Peyer's patch (tissue), 4 donors: ENCODE data around the gene KRTAP5-6. TPM values are rescaled to one million over a fixed set of nuclear protein-coding genes. Genes with fewer than 3 reads are reported as not detected.
"Not testable (repeated sequence)": the region's sequence is repeated elsewhere in the genome, so short reads cannot be mapped to it uniquely, and the experiment has no call there.

Experiments used
- DNase-seq, 3 donors: peaks; one replicate each; pipeline ENCODE4 v3.0.0-alpha.2; 2017 to 2019
- H3K27ac ChIP-seq, 4 donors: fragments of 200-600 bp; sonication (generic); one replicate each; pipeline ENCODE4 v1.5.1; 2016 to 2019
- H3K27me3 ChIP-seq, 2 donors: fragments of 200-600 bp; sonication (generic); one replicate each; pipeline ENCODE4 v1.5.1; 2019
- H3K36me3 ChIP-seq, 3 donors: fragments of 200-600 bp; sonication (generic); one replicate each; pipeline ENCODE4 v1.5.1; 2016 to 2019
- H3K4me1 ChIP-seq, 4 donors: fragments of 200-600 bp; sonication (generic); one replicate each; pipeline ENCODE4 v1.5.1; 2016 to 2019
- H3K4me3 ChIP-seq, 4 donors: fragments of 200-600 bp; sonication (generic); 1 replicate in 3 of 4; 2 replicates in 1 of 4; pipeline ENCODE4 v1.5.1; 2016 to 2019; ENCODE audit warnings: mild to moderate bottlenecking in 1 of 4
- H3K9me3 ChIP-seq, 4 donors: fragments of 200-600 bp; sonication (generic); one replicate each; pipeline ENCODE4 v1.5.1; 2016 to 2019; ENCODE audit warnings: mild to moderate bottlenecking in 1 of 4
- CTCF ChIP-seq, 6 experiments: fragments of 450-650 bp in 4 of 6; fragments of 200-600 bp in 2 of 6; sonication (generic) in 1 of 6; IDR thresholded peaks; one replicate each; pipeline ENCODE4 v1.5.1; 2017 to 2019; ENCODE audit warnings: antibody characterized with exemption in 6 of 6, mild to moderate bottlenecking in 3 of 6, moderate library complexity in 1 of 6
- POLR2A ChIP-seq, 2 donors: fragments of 450-650 bp; IDR thresholded peaks; one replicate each; pipeline ENCODE4 v1.5.1; 2017; ENCODE audit warnings: antibody characterized with exemption in 2 of 2, mild to moderate bottlenecking in 2 of 2, moderate library complexity in 2 of 2
- total RNA-seq, 4 donors: library from RNA; depleted of rRNA; stranded (reverse); fragments of >200 nt; gene quantifications; one replicate each; pipeline ENCODE4 v1.1.0, GENCODE V29; 2016

The KRTAP5-6 gene
- total RNA-seq, 4 donors from 2014 or later, result not detected

GRCh38 chr11:1668911-1669473, 28.0 kb upstream of the KRTAP5-6 start:
- DNase-seq, result peak in 1 of 3 donors; percentile 29
- TF ChIP-seq POLR2A (IDR thresholded peaks at IDR 0.05), result no peak
- TF ChIP-seq CTCF (IDR thresholded peaks at IDR 0.05), result no peak
- H3K4me1 ChIP-seq, result no peaks in the 10 kb centered on the region

GRCh38 chr11:1669546-1670218, 27.3 kb upstream of the KRTAP5-6 start:
- Histone ChIP-seq H3K9me3 (no peaks in the 10 kb centered on the region), H3K27me3 (no peaks in the 10 kb centered on the region), H3K36me3 (no peaks in the 10 kb centered on the region), H3K4me1 (no peaks in the 10 kb centered on the region), H3K27ac (no peak overlapping the region), H3K4me3 (no peak overlapping the region)
- peak in 1 of 3 donors; percentile 37 for DNase-seq
- TF ChIP-seq POLR2A (IDR thresholded peaks at IDR 0.05), result no peak
- no peak for TF ChIP-seq CTCF (IDR thresholded peaks at IDR 0.05)

More at GRCh38 chr11:1668911-1669473, 28.0 kb upstream of the KRTAP5-6 start:
- H3K27me3 ChIP-seq, result no peaks in the 10 kb centered on the region
- no peaks in the 10 kb centered on the region for H3K9me3 ChIP-seq
- no peak overlapping the region for H3K27ac ChIP-seq
- H3K36me3 ChIP-seq, result no peaks in the 10 kb centered on the region
- H3K4me3 ChIP-seq, result no peak overlapping the region

GRCh38 chr11:1670457-1670856, 26.5 kb upstream of the KRTAP5-6 start:
- H3K4me1 ChIP-seq, H3K27me3 ChIP-seq, H3K36me3 ChIP-seq, H3K27ac ChIP-seq, H3K4me3 ChIP-seq, H3K9me3 ChIP-seq: not testable (repeated sequence)
- DNase-seq, result peak in 1 of 3 donors; percentile 17

GRCh38 chr11:1670905-1671371, 26.1 kb upstream of the KRTAP5-6 start:
- H3K27ac ChIP-seq, result no peak overlapping the region
- no peak overlapping the region for H3K4me3 ChIP-seq
- H3K4me1 ChIP-seq, result no peaks in the 10 kb centered on the region
- no peak for TF ChIP-seq CTCF (IDR thresholded peaks at IDR 0.05)
- no peak for TF ChIP-seq POLR2A (IDR thresholded peaks at IDR 0.05)
- no peaks in the 10 kb centered on the region for H3K27me3 ChIP-seq
- H3K9me3 ChIP-seq, result no peaks in the 10 kb centered on the region
- no peaks in the 10 kb centered on the region for H3K36me3 ChIP-seq
- peak in 2 of 3 donors; percentile 10 to 24 for DNase-seq

- Histone ChIP-seq H3K27ac (no peak overlapping the region), H3K4me3 (no peak overlapping the region), H3K36me3 (no peaks in the 10 kb centered on the region), H3K4me1 (no peaks in the 10 kb centered on the region), H3K27me3 (no peaks in the 10 kb centered on the region), H3K9me3 (no peaks in the 10 kb centered on the region)
- peak in 1 of 3 donors; percentile 22 for DNase-seq
- TF ChIP-seq CTCF (IDR thresholded peaks at IDR 0.05) (no peak), POLR2A (IDR thresholded peaks at IDR 0.05) (no peak)
Observed at GRCh38 chr11:1671658-1672057, 25.3 kb upstream of the KRTAP5-6 start.

- H3K4me3 ChIP-seq, result no peak overlapping the region
- H3K27me3 ChIP-seq, result no peaks in the 10 kb centered on the region
- TF ChIP-seq POLR2A (IDR thresholded peaks at IDR 0.05) (no peak), CTCF (IDR thresholded peaks at IDR 0.05) (no peak)
- DNase-seq, result peak in 1 of 3 donors; percentile 10
- no peaks in the 10 kb centered on the region for H3K4me1 ChIP-seq
- H3K36me3 ChIP-seq, result no peaks in the 10 kb centered on the region
- H3K27ac ChIP-seq, result no peak overlapping the region
- no peaks in the 10 kb centered on the region for H3K9me3 ChIP-seq
Observed at GRCh38 chr11:1672613-1673350, 24.2 kb upstream of the KRTAP5-6 start.
